AG20443 (cell line): Measurements from ENCODE around the gene CRELD1.
"Not testable (repeated sequence)": the region's sequence is repeated elsewhere in the genome, so short reads cannot be mapped to it uniquely, and the experiment has no call there.

Experiments
- DNase-seq: peaks from one replicate; pipeline ENCODE4 v3.0.0; 2012; ENCODE audit warnings: low spot score, mixed read lengths

CRELD1 gene

GRCh38 chr3:9933561-9934234, at the start of gene CRELD1:
Gene CRELD1, plus strand, starts transcription at chr3:9933834. Its CDS starts 605 bp downstream, at chr3:9934439.
- peak; percentile 94 for DNase-seq

GRCh38 chr3:9884555-9885165, 49.0 kb upstream of the CRELD1 start:
- DNase-seq = peak; percentile 86

- no peak for DNase-seq
Observed at GRCh38 chr3:9886328-9886727, 47.3 kb upstream of the CRELD1 start.

- DNase-seq = no peak
Observed at GRCh38 chr3:9887480-9887879, 46.2 kb upstream of the CRELD1 start.

GRCh38 chr3:9888540-9888939, 45.1 kb upstream of the CRELD1 start:
- no peak for DNase-seq

- no peak for DNase-seq
Observed at GRCh38 chr3:9889405-9889804, 44.2 kb upstream of the CRELD1 start.

- peak; percentile 96 for DNase-seq
Observed at GRCh38 chr3:9890249-9891071, 43.2 kb upstream of the CRELD1 start, which contains the start of gene JAGN1. Gene JAGN1, plus strand, starts transcription at chr3:9890610. Its CDS starts 113 bp downstream, at chr3:9890723.

GRCh38 chr3:9891072-9891622, 42.5 kb upstream of the CRELD1 start:
- no peak for DNase-seq

GRCh38 chr3:9893739-9894138, 39.9 kb upstream of the CRELD1 start:
- no peak for DNase-seq

- not testable (repeated sequence) for DNase-seq
Observed at GRCh38 chr3:9895715-9896114, 37.9 kb upstream of the CRELD1 start.

GRCh38 chr3:9896755-9897407, 36.8 kb upstream of the CRELD1 start:
- DNase-seq = not testable (repeated sequence)

- DNase-seq = no peak
Observed at GRCh38 chr3:9897408-9898372, 35.9 kb upstream of the CRELD1 start.

GRCh38 chr3:9898467-9899241, 35.0 kb upstream of the CRELD1 start:
- no peak for DNase-seq

GRCh38 chr3:9899289-9899791, 34.3 kb upstream of the CRELD1 start:
- DNase-seq = no peak

GRCh38 chr3:9900965-9901415, 32.6 kb upstream of the CRELD1 start:
- DNase-seq = not testable (repeated sequence)

- DNase-seq = no peak
Observed at GRCh38 chr3:9901967-9902366, 31.7 kb upstream of the CRELD1 start.

GRCh38 chr3:9902372-9903237, 31.0 kb upstream of the CRELD1 start, which contains the start of gene IL17RE:
Gene IL17RE, plus strand, starts transcription at chr3:9902848. Its CDS starts 85 bp downstream, at chr3:9902933.
- DNase-seq = peak; percentile 59

GRCh38 chr3:9903238-9903624, 30.4 kb upstream of the CRELD1 start:
- peak; percentile 75 for DNase-seq

GRCh38 chr3:9903904-9904303, 29.7 kb upstream of the CRELD1 start:
- DNase-seq = no peak
